ENCODE measurements around the gene CACHD1.

DNA sequence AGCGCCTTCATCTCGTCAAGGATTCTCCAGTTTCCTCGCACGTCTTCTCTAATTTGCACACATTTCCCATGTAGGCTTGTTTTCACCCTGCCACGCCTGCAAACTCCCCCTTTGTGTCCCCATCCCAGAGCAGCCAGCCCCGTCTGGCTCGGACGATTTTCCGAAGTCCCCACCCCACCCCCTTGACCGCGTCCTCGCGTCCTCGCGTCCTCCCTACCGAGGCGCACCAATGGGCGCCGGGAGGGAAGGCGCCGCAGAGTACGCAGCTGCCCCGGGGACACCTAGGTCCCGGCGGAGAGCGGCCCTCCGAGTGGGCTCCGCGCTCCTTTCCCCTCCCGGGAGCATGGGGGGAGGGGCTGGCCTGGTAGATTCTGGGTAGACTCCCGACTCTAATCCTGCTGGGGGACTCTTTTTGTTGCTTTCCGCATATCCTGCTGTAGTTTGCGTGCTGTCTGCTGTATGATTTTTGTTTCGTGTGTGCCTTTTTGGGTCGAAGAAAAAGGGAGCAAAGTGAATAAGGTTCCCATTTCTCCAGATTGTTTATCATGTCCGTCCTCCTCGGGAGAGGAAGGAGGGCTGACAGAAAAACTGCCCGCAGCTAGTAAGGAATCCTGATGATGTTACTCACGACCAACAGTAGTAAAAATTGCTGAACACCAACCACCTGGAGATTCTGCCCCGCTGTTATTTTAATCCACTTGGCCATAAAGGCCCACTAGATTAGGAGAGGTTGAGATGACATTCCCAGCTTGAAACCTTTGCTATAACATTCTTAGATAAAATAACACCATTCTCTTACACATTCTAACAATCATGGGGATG is 1.5 kb downstream of the CACHD1 start:
- TF ChIP-seq, protein P1, sequence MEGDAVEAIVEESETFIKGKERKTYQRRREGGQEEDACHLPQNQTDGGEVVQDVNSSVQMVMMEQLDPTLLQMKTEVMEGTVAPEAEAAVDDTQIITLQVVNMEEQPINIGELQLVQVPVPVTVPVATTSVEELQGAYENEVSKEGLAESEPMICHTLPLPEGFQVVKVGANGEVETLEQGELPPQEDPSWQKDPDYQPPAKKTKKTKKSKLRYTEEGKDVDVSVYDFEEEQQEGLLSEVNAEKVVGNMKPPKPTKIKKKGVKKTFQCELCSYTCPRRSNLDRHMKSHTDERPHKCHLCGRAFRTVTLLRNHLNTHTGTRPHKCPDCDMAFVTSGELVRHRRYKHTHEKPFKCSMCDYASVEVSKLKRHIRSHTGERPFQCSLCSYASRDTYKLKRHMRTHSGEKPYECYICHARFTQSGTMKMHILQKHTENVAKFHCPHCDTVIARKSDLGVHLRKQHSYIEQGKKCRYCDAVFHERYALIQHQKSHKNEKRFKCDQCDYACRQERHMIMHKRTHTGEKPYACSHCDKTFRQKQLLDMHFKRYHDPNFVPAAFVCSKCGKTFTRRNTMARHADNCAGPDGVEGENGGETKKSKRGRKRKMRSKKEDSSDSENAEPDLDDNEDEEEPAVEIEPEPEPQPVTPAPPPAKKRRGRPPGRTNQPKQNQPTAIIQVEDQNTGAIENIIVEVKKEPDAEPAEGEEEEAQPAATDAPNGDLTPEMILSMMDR (IDR thresholded peaks at IDR 0.05; ENCODE audit: low read depth, low read length), result no peak
- TF ChIP-seq EZH2phosphoT487 (IDR thresholded peaks at IDR 0.05; ENCODE audit: low read depth), result no peak
